ENCODE data around the gene GALR3.

GALR3 gene

DNA sequence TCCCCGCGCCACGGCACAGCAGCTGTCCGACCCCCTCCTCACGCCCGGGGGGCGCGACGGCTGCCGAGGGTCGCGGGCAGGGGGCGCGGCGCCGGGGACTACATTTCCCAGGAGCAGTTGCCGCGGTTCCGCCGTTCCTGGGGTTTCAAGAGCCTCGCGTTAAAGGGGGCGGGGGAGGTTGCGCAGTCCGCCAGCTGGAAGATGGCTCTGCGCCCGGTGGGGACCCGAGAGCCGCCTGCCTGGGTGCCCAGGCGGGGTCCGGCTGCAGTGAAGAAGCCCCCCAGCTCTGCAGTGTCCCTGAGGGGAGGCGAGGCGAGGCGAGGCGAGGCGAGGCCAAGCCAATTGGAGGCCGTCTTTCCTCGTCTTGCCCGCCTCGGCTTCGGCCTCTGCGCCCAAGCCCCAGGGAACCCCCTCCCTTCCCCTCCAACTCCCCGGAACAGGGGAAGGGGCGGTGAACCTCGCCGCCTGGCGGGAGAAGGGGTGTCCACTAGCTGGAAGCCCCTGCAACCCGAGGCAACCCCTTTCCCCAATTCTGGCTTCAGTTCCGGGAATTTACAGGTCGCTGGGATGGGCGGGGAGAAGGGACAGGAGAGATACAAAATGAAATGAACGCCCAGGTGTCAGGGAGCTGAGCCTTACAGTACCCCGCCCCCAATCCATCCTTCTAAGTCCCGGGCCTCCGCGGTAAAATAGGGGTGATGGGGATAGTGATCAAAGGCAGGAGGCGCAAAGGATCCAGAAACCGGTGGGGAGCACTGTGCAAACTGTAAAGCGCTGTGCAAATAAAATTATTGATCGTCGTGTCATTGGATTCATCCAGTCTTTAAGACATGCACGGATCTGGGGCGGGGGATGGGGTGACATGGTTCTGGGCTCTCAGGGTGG, 20.6 kb upstream of the GALR3 start:
- peak; percentile 73 for DNase-seq
- no peaks in the 10 kb centered on the region for H3K27me3 ChIP-seq (ENCODE audit: insufficient read depth, low read depth, severe bottlenecking)

DNA sequence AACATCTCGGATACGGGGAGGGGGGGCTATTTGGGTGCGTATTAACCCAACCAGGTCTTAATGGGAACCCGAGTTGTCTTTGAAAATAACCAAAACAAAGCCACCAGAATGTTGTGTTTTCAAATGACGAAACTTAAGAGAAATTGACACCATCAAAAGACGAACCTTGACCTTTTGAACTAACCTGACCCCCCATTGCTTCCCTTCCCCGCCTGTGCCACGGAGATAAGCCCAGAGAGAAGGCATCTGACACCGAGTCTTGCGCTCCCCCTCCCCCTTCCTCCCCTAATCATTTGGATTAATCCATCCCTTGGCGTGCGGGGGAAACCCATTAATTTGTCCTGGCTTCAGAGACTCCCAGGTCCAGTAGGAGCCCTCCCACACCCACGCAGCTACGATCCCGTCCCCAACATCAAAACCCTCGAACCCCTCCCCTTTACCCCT, 20.0 kb upstream of the GALR3 start:
- peak; percentile 60 for DNase-seq
- Histone ChIP-seq H3K4me3 (ENCODE audit: low read depth, low read length) (peak overlapping the region; percentile 79), H3K9me3 (ENCODE audit: severe bottlenecking) (no peaks in the 10 kb centered on the region), H3K36me3 (no peaks in the 10 kb centered on the region), H3K27me3 (ENCODE audit: insufficient read depth, low read depth, severe bottlenecking) (peaks cover under 1% of the 10 kb centered on the region), H3K27ac (peak overlapping the region; percentile 70)
- TF ChIP-seq, protein P1, sequence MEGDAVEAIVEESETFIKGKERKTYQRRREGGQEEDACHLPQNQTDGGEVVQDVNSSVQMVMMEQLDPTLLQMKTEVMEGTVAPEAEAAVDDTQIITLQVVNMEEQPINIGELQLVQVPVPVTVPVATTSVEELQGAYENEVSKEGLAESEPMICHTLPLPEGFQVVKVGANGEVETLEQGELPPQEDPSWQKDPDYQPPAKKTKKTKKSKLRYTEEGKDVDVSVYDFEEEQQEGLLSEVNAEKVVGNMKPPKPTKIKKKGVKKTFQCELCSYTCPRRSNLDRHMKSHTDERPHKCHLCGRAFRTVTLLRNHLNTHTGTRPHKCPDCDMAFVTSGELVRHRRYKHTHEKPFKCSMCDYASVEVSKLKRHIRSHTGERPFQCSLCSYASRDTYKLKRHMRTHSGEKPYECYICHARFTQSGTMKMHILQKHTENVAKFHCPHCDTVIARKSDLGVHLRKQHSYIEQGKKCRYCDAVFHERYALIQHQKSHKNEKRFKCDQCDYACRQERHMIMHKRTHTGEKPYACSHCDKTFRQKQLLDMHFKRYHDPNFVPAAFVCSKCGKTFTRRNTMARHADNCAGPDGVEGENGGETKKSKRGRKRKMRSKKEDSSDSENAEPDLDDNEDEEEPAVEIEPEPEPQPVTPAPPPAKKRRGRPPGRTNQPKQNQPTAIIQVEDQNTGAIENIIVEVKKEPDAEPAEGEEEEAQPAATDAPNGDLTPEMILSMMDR (IDR thresholded peaks at IDR 0.05; ENCODE audit: low read depth, low read length): no peak

More for the DNA sequence above, 20.6 kb upstream of the GALR3 start:
- Histone ChIP-seq H3K36me3 (no peaks in the 10 kb centered on the region), H3K9me3 (ENCODE audit: severe bottlenecking) (no peaks in the 10 kb centered on the region), H3K4me3 (ENCODE audit: low read depth, low read length) (peak overlapping the region; percentile 79), H3K27ac (peak overlapping the region; percentile 53)
- TF ChIP-seq, protein P1 (IDR thresholded peaks at IDR 0.05; ENCODE audit: low read depth, low read length): no peak

DNA sequence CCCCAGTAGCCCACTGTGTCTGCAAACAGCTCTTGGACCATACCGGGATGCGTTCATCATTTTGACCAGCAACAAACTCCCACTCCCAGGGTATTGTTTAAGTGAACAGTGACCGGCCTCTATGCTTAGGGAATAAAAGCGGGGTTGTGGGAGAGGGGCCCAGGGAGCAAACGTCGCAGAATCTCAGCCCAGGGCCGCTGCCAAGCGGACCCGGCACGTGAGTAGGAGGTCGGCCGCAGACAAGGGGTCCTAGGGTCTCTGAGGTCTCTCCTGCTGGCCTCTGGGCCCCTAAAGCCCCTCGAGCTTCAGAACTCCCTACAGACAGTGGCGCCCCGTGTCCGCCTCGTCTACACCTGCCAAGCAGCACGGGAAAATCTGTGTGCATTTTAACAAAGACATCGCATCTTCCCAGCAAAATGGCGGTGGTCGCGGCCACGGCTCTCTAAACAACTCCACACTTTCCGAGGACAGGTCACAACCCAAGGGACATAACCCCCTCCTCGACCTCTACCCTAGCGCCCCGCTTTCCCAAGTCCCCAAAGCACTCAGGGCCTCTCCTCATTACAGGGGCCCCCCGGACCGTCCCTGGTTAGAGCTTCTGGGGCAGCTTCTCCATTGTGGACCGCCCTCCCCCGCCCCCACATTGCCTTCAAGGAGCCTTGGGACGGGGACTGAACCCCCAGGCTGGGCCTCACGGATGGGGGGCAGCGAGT, 19.4 kb upstream of the GALR3 start:
- no peaks in the 10 kb centered on the region for H3K9me3 ChIP-seq (ENCODE audit: severe bottlenecking)
- no peak for DNase-seq
- no peaks in the 10 kb centered on the region for H3K36me3 ChIP-seq
- peak overlapping the region; percentile 79 for H3K4me3 ChIP-seq (ENCODE audit: low read depth, low read length)
- H3K27me3 ChIP-seq (ENCODE audit: insufficient read depth, low read depth, severe bottlenecking): peaks cover 6% of the 10 kb centered on the region
- TF ChIP-seq, protein P1 (IDR thresholded peaks at IDR 0.05; ENCODE audit: low read depth, low read length): no peak
- H3K27ac ChIP-seq: peak overlapping the region; percentile 70

DNA sequence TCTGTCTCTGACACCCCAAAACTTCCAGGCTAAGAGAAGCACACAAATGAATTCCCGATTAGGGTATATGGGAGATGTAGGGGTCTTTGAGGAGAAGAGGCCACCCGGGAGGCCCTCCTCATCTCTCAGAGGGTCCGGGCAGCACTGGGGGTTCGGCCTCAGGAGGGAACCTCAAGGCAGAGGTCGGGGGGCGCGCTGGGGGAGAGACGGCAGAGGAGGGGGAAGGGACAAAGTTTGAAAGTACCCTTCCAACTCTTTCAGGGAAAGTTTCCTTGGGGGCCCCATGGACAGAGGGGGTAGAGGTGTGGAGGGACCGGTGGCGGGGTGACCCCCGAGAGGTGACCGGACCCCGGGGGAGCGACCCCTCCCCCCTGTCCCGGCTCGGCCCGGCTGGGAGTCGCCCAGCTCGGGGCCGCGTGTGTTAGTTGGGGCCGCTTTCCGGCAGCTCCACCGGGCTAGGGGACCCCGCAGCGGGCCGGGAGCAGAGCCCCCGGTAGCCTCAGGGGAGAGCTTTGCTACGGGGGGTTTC, 18.8 kb upstream of the GALR3 start:
- no peak for DNase-seq
- H3K27ac ChIP-seq: peak overlapping the region; percentile 70
- H3K9me3 ChIP-seq (ENCODE audit: severe bottlenecking): no peaks in the 10 kb centered on the region
- TF ChIP-seq, protein P1 (IDR thresholded peaks at IDR 0.05; ENCODE audit: low read depth, low read length): no peak
- H3K27me3 ChIP-seq (ENCODE audit: insufficient read depth, low read depth, severe bottlenecking): peaks cover 8% of the 10 kb centered on the region
- no peaks in the 10 kb centered on the region for H3K36me3 ChIP-seq
- peak overlapping the region; percentile 53 for H3K4me3 ChIP-seq (ENCODE audit: low read depth, low read length)

DNA sequence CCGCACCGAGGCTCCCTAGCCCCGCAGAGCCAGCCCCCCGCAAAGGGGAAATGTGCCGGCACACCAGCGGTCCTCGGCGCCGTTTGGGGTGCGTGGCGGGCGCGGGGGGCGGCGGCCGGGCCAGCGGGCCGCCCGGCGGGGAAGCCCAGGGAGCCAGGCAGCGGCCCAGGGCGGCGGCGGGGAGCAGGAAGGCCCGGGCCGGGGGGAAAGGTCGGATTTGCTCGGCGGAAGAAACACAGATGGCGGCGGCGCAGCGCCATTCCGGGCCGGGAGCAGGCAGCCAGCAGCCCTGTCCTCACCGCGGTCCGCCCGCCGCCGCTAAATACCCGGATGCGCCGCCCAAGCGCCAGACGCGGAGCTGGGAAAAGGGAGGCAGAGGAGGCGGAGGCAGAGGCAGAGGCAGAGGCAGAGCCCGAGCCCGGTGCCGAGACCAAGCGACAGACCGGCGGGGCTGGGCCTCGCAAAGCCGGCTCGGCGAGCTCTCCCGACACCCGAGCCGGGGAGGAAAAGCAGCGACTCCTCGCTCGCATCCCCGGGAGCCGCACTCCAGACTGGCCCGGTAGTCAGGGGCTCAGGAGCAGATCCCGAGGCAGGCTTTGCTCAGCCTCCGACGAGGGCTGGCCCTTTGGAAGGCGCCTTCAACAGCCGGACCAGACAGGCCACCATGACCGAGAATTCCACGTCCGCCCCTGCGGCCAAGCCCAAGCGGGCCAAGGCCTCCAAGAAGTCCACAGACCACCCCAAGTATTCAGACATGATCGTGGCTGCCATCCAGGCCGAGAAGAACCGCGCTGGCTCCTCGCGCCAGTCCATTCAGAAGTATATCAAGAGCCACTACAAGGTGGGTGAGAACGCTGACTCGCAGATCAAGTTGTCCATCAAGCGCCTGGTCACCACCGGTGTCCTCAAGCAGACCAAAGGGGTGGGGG, 18.0 kb upstream of the GALR3 start:
- DNase-seq: peak; percentile 93
- Histone ChIP-seq H3K4me3 (ENCODE audit: low read depth, low read length) (peak overlapping the region; percentile 53), H3K27ac (peak overlapping the region; percentile 70), H3K9me3 (ENCODE audit: severe bottlenecking) (no peaks in the 10 kb centered on the region), H3K27me3 (ENCODE audit: insufficient read depth, low read depth, severe bottlenecking) (peaks cover 8% of the 10 kb centered on the region), H3K36me3 (no peaks in the 10 kb centered on the region)
- TF ChIP-seq, protein P1 (IDR thresholded peaks at IDR 0.05; ENCODE audit: low read depth, low read length): no peak

Measured in WERI-Rb-1 (cell line).